Activated naive CD4-positive, alpha-beta T cell treated with anti-CD3 and anti-CD28 coated beads, Interleukin-2, amount 50 U/mL, for 72 hours (primary cell): ENCODE data around the gene ECT2L. TPM values are rescaled to one million over a fixed set of nuclear protein-coding genes. Genes with fewer than 3 reads are reported as not detected.
A peak's percentile ranks its signal among the peaks of the same experiment; 100 is the strongest.
"Not testable (repeated sequence)": the region's sequence is repeated elsewhere in the genome, so short reads cannot be mapped to it uniquely, and the experiment has no call there.

ENCODE experiments used
- ATAC-seq, 2 donors: fragments of 150-1000 bp; cut with Tn5 transposase; 2 replicates each; pipeline ENCODE4 v1.10.0; 2021; ENCODE audit warnings: mild to moderate bottlenecking in 2 of 2, moderate library complexity in 2 of 2
- DNase-seq, 2 donors: peaks; one replicate each; pipeline ENCODE4 v3.0.0; 2021 to 2022; ENCODE audit warnings: low spot score in 2 of 2
- H3K27ac Mint-ChIP-seq, 2 donors: one replicate each; pipeline ENCODE4 v1.8.0; 2022; ENCODE audit warnings: mild to moderate bottlenecking in 2 of 2, mixed read lengths in 2 of 2
- H3K36me3 Mint-ChIP-seq, 2 donors: one replicate each; pipeline ENCODE4 v1.8.0; 2022; ENCODE audit warnings: mixed read lengths in 2 of 2
- H3K9me3 Mint-ChIP-seq, 2 donors: one replicate each; pipeline ENCODE4 v1.8.0; 2022; ENCODE audit warnings: mixed read lengths in 2 of 2
- total RNA-seq, 2 donors: library from RNA; stranded (reverse); gene quantifications; one replicate each; pipeline ENCODE4 v1.2.3, GENCODE V29; 2022

Gene ECT2L
- total RNA-seq, 2 donors from 2014 or later, result not detected

DNA sequence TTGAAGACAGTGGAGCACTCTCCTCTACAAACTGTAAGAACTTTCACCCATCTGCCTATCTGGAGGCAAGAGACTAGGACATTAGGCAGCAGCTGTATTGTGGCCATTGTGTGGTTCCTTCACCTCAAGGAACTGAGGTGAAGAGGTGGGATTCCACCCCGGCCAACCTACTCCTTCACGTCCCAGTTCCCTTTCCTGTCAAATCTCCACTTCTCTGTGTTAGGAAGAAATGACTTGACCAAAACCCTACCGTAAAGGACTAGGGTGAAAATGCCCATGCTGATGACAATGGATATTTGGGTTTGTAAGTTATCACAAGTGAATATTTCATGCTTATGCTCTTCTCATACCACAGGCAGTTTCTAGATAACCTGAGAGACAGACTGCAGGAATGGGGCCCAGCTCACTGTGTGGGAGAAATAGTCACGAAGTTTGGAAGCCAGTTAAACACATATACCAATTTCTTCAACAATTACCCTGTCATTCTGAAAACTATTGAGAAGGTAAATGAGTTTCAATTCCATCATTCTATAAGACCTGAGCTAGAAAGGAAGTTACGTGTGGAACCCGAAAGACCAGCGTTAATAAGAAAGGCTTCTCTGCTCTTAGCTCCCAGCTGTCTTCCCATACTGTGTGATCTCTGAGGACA, 86.6 kb downstream of the ECT2L start:
- ATAC-seq, result peak; percentile 43 to 75
- H3K36me3 Mint-ChIP-seq, result no peaks in the 10 kb centered on the region
- no peak overlapping the region for H3K27ac Mint-ChIP-seq
- no peaks in the 10 kb centered on the region for H3K9me3 Mint-ChIP-seq
- DNase-seq, result no peak

GRCh38 chr6:138885156-138885819, 89.4 kb downstream of the ECT2L start:
- ATAC-seq (no peak), DNase-seq (no peak)
- H3K9me3 Mint-ChIP-seq, result no peaks in the 10 kb centered on the region
- H3K27ac Mint-ChIP-seq, result peak overlapping the region in 1 of 2 donors; percentile 26
- H3K36me3 Mint-ChIP-seq, result no peaks in the 10 kb centered on the region

GRCh38 chr6:138891255-138891986, 95.5 kb downstream of the ECT2L start:
- peak overlapping the region in 1 of 2 donors; percentile 34 for H3K27ac Mint-ChIP-seq
- DNase-seq, result no peak
- no peaks in the 10 kb centered on the region for H3K36me3 Mint-ChIP-seq
- no peaks in the 10 kb centered on the region for H3K9me3 Mint-ChIP-seq
- ATAC-seq, result peak in 1 of 2 donors; percentile 34

DNA sequence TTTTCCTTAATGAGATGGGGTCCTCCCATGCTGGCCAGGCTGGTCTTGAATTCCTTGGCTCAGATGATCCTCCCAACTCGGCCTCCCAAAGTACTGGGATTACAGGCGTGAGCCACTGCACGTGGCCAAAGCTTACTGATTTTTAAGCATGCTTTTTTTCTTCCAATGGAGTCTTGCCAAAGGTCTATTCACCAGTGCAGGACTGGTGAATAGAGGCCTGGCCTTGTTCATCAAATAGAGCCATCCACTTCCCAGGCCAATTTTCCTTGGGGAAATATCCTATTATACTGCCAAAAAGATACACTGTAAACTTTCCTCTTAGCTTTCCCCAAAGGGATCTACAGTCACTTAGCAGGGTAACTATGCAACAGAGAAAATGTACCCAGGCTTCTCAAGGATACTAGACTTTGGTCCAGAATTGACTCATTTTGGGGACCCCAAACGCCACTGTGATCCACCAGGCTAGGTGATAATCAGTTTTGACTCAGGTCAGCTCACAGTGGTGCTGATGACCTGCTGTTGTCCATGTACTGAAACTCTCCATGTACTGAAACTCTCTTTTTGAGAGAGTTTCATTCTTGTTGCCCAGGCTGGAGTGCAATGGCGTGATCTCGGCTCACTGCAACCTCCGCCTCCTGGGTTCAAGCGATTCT, 100.3 kb downstream of the ECT2L start:
- ATAC-seq (peak in 1 of 2 donors; percentile 50), DNase-seq (no peak)
- peaks cover 0 to 4% of the 10 kb centered on the region in 2 donors for H3K9me3 Mint-ChIP-seq
- H3K27ac Mint-ChIP-seq, result no peak overlapping the region
- H3K36me3 Mint-ChIP-seq, result peaks cover 6 to 24% of the 10 kb centered on the region in 2 donors

DNA sequence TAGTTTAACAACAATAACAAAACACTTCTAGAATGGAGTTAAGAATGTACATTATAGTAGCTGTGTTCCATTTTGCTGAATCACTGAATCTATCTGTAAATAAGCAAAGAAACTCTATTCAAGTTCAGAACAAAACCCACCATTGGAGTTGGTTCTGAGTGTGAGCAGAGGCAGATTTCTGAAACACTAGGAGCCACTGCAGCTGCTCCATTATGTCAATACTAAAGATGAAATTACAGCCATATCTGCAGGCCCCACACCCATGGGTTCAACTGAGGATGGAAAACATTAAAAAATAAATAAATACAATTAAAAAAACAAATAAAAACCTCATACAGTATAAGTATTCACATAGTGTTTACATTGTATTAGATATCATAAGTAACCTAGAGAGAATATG, 101.1 kb downstream of the ECT2L start:
- H3K27ac Mint-ChIP-seq, result no peak overlapping the region
- H3K36me3 Mint-ChIP-seq, result peaks cover 6 to 24% of the 10 kb centered on the region in 2 donors
- ATAC-seq (no peak), DNase-seq (no peak)
- H3K9me3 Mint-ChIP-seq, result peaks cover 0 to 4% of the 10 kb centered on the region in 2 donors

- Mint-ChIP-seq H3K27ac (peak overlapping the region in 1 of 2 donors; percentile 78), H3K36me3 (peaks cover 0 to 8% of the 10 kb centered on the region in 2 donors), H3K9me3 (no peaks in the 10 kb centered on the region)
- ATAC-seq, result no peak
- no peak for DNase-seq
Observed at GRCh38 chr6:138907167-138907566, 111.3 kb downstream of the ECT2L start.

GRCh38 chr6:138909511-138909910, 113.6 kb downstream of the ECT2L start:
- Mint-ChIP-seq H3K9me3 (no peaks in the 10 kb centered on the region), H3K36me3 (peaks cover 0 to 9% of the 10 kb centered on the region in 2 donors), H3K27ac (peak overlapping the region in 1 of 2 donors; percentile 66)
- DNase-seq (no peak), ATAC-seq (no peak)

DNA sequence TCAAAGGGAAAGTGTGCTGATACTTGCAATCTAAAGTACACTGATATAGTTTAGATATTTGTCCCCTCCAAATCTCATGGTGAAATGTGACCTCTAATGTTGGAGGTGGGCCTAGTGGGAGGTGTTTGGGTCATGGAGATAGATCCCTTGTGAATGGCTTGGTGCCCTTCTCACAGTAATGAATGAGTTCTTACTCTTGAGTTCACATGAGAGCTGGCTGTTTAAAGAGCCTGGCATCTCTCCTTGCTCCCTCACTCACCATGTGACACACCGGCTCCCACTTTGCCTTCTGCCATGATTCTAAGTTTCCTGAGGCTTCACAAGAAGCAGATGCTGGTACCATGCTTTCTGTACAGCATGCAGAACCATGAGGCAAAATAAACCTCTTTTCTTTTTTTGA, 114.1 kb downstream of the ECT2L start:
- Mint-ChIP-seq H3K9me3 (no peaks in the 10 kb centered on the region), H3K27ac (peak overlapping the region in 1 of 2 donors; percentile 66), H3K36me3 (peaks cover 0 to 13% of the 10 kb centered on the region in 2 donors)
- ATAC-seq (no peak), DNase-seq (no peak)

DNA sequence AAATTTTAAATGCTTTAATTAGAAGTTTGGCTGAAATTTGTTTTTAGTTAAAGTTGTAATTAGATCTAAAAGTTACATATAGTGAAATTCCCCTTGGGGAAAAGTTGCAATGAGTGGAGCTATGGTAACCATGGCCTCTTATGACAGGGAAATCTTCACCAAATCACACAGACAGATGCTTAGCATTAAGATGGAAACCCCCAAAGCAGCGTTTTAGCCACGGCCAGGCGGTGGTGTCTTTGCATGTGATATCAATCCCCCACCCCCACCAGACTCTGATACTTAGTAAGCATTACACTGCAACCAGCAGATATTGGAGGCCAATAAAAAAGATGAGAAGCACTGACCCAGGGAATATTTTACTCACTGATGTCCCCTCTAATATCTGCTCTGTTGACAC, 116.4 kb downstream of the ECT2L start:
- DNase-seq (no peak), ATAC-seq (no peak)
- H3K36me3 Mint-ChIP-seq, result peaks cover 0 to 16% of the 10 kb centered on the region in 2 donors

GRCh38 chr6:138914701-138915100, 118.8 kb downstream of the ECT2L start:
- no peaks in the 10 kb centered on the region for H3K9me3 Mint-ChIP-seq
- no peak for ATAC-seq
- H3K27ac Mint-ChIP-seq, result peak overlapping the region in 1 of 2 donors; percentile 28
- H3K36me3 Mint-ChIP-seq, result peaks cover 0 to 14% of the 10 kb centered on the region in 2 donors
- DNase-seq, result no peak

More for the DNA sequence above, 116.4 kb downstream of the ECT2L start:
- Mint-ChIP-seq H3K27ac (no peak overlapping the region), H3K9me3 (no peaks in the 10 kb centered on the region)

GRCh38 chr6:138920906-138921305, 125.0 kb downstream of the ECT2L start:
- no peaks in the 10 kb centered on the region for H3K9me3 Mint-ChIP-seq
- no peak for ATAC-seq

DNA sequence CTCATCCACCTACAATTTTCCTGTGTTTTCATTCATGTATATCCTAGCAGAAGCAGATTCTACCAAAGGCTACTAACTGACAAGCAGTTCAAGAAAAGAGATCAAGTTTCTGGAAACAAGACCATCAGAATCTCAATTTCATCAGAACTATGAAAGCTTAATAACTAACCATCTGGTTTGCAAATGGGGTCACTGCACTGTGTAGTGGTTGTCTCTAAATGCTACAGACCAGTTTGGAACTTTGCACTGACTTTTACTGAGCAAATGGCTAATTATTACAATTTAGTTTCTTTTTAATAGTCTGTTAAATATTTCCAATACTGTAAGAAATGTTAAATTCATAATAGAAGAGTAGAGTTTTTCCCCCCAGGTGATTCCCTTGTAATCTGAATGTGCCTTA, 127.7 kb downstream of the ECT2L start:
- no peak for ATAC-seq
- no peak for DNase-seq
- peaks cover 0 to 5% of the 10 kb centered on the region in 2 donors for H3K36me3 Mint-ChIP-seq
- no peak overlapping the region for H3K27ac Mint-ChIP-seq
- H3K9me3 Mint-ChIP-seq, result no peaks in the 10 kb centered on the region

More at GRCh38 chr6:138920906-138921305, 125.0 kb downstream of the ECT2L start:
- Mint-ChIP-seq H3K27ac (no peak overlapping the region), H3K36me3 (peaks cover 0 to 5% of the 10 kb centered on the region in 2 donors)
- no peak for DNase-seq

GRCh38 chr6:138925806-138926205, 129.9 kb downstream of the ECT2L start:
- Mint-ChIP-seq H3K36me3 (peaks cover 0 to 5% of the 10 kb centered on the region in 2 donors), H3K9me3 (no peaks in the 10 kb centered on the region), H3K27ac (peak overlapping the region in 1 of 2 donors; percentile 31)
- DNase-seq (no peak), ATAC-seq (no peak)

DNA sequence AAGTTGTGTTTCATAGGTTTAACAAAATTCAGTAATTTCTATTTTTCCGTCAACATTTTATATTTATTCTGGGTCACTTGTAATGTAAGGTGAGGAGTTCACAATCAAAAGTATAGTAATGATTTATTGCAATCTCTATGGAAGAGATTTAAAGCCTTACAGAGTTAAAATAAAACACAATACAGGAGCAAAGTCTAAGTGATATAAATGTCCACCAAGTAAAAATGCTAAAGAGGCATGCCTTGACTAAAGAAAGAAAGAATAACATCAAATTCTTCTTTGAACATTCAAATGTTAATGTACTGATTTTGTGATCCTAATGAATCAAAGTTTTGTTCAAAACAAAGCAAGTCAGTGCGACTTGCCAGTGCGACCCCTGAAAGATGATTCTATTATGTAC, 130.7 kb downstream of the ECT2L start:
- peaks cover 0 to 5% of the 10 kb centered on the region in 2 donors for H3K36me3 Mint-ChIP-seq
- DNase-seq (no peak), ATAC-seq (no peak)

GRCh38 chr6:138931660-138932059, 135.8 kb downstream of the ECT2L start:
- no peak for ATAC-seq
- no peak for DNase-seq
- no peak overlapping the region for H3K27ac Mint-ChIP-seq
- peaks cover 0 to under 1% of the 10 kb centered on the region in 2 donors for H3K9me3 Mint-ChIP-seq
- H3K36me3 Mint-ChIP-seq, result peaks cover 0 to 14% of the 10 kb centered on the region in 2 donors

More for the DNA sequence above, 130.7 kb downstream of the ECT2L start:
- no peak overlapping the region for H3K27ac Mint-ChIP-seq
- H3K9me3 Mint-ChIP-seq, result no peaks in the 10 kb centered on the region

- peaks cover 5 to 39% of the 10 kb centered on the region in 2 donors for H3K36me3 Mint-ChIP-seq
- ATAC-seq, H3K9me3 Mint-ChIP-seq, H3K27ac Mint-ChIP-seq, DNase-seq: not testable (repeated sequence)
Observed at GRCh38 chr6:138936873-138937272, 141.0 kb downstream of the ECT2L start.
